Endothelial cell of umbilical vein (primary cell): ENCODE data around the gene FBXL14. TPM values are rescaled to one million over a fixed set of nuclear protein-coding genes. Genes with fewer than 3 reads are reported as not detected.

Experiments
- BruUV-seq: library from RNA; stranded (reverse); fragments of 400-500 nt; replicated peaks from 2 replicates; lab custom pipeline; 2021; lab: Mats Ljungman, UMichigan
- CTCF ChIA-PET: fragments of 300-600, 350-600 bp; sonication (Branson Sonifier 250); formaldehyde crosslinking; loops from one replicate; lab custom pipeline; 2021; ENCODE audit warnings: antibody characterized with exemption, inconsistent platforms; lab: Charles Lee
- POLR2A ChIA-PET: fragments of 300-600, 350-600 bp; sonication (Branson Sonifier 250); formaldehyde crosslinking; loops from one replicate; lab custom pipeline; 2021; ENCODE audit warnings: antibody characterized with exemption, inconsistent platforms; lab: Charles Lee
- DNase-seq: peaks from one replicate; pipeline ENCODE4 v3.0.0-alpha.2; 2011; ENCODE audit warnings: low read depth, low spot score
- FAIRE-seq: peaks from 2 replicates; lab custom pipeline; 2011; peaks lifted over from hg19 to GRCh38; lab: Jason Lieb, UNC
- H2AFZ ChIP-seq: 2 replicates; pipeline ENCODE4 v1.6.0; 2012; ENCODE audit warnings: low read depth, low read length, control low read depth, inconsistent platforms
- H3K27ac ChIP-seq: 2 replicates; pipeline ENCODE4 v1.5.1; 2011; ENCODE audit warnings: low read depth, mild to moderate bottlenecking, control low read depth, low read length, moderate library complexity; ENCODE audit not compliant: insufficient read depth
- H3K27me3 ChIP-seq, 2 experiments: 2 replicates each; pipeline versions ENCODE4 v1.6.0 to v1.6.1; 2011; ENCODE audit warnings: low read length in 2 of 2, mixed read lengths in 1 of 2; ENCODE audit not compliant: control insufficient read depth in 2 of 2, insufficient read depth in 2 of 2
- H3K36me3 ChIP-seq, 2 experiments: 2 replicates in 1 of 2; 3 replicates in 1 of 2; pipeline ENCODE4 v1.5.1; 2011; ENCODE audit warnings: low read length in 2 of 2, mild to moderate bottlenecking in 1 of 2, moderate library complexity in 1 of 2; ENCODE audit not compliant: control insufficient read depth in 2 of 2, insufficient read depth in 2 of 2; ENCODE audit errors: extremely low read depth in 1 of 2
- H3K4me1 ChIP-seq: 3 replicates; pipeline ENCODE4 v1.5.1; 2011; ENCODE audit warnings: mild to moderate bottlenecking, low read length; ENCODE audit not compliant: control insufficient read depth, insufficient read depth; ENCODE audit errors: extremely low read depth
- H3K4me2 ChIP-seq: 2 replicates; pipeline ENCODE4 v1.6.1; 2011; ENCODE audit warnings: low read length, control low read depth, mixed read lengths; ENCODE audit not compliant: insufficient read depth
- H3K4me3 ChIP-seq, 3 experiments: fragments of 200-600 bp in 1 of 3; sonication (generic), shearing (Covaris generic) in 1 of 3; replicated peaks in 1 of 3; 2 replicates each; pipeline ENCODE4 v1.5.1; 2011 to 2016; ENCODE audit warnings: control low read depth in 3 of 3, low read length in 3 of 3, mild to moderate bottlenecking in 2 of 3, inconsistent platforms in 1 of 3, low read depth in 1 of 3, moderate library complexity in 1 of 3; ENCODE audit not compliant: insufficient read depth in 1 of 3
- H3K79me2 ChIP-seq: 2 replicates; pipeline ENCODE4 v1.6.0; 2012; ENCODE audit warnings: low read length, inconsistent platforms; ENCODE audit not compliant: control insufficient read depth, insufficient read depth
- H3K9ac ChIP-seq: replicated peaks from 2 replicates; pipeline ENCODE3; 2011; ENCODE audit warnings: low read length, control low read depth; ENCODE audit not compliant: insufficient read depth; ENCODE audit errors: extremely low read depth
- H3K9me1 ChIP-seq: replicated peaks from 3 replicates; pipeline ENCODE4 v1.6.0; 2011; ENCODE audit warnings: mild to moderate bottlenecking, low read length; ENCODE audit not compliant: control insufficient read depth, insufficient read depth; ENCODE audit errors: extremely low read depth
- H3K9me3 ChIP-seq: replicated peaks from 2 replicates; pipeline ENCODE4 v1.5.1; 2012; ENCODE audit warnings: low read length, inconsistent platforms; ENCODE audit not compliant: control insufficient read depth, insufficient read depth
- H4K20me1 ChIP-seq: replicated peaks from 2 replicates; pipeline ENCODE3; 2011; ENCODE audit warnings: mild to moderate bottlenecking, low read length; ENCODE audit not compliant: control insufficient read depth, insufficient read depth; ENCODE audit errors: extremely low read depth
- EZH2 ChIP-seq: IDR thresholded peaks from 2 replicates; pipeline ENCODE4 v1.6.1; 2012; ENCODE audit warnings: borderline replicate concordance, low read depth, mild to moderate bottlenecking, moderate library complexity, low read length, inconsistent platforms; ENCODE audit not compliant: severe bottlenecking
- FOS ChIP-seq: IDR thresholded peaks from 2 replicates; pipeline ENCODE4 v1.6.1; 2011; ENCODE audit warnings: mild to moderate bottlenecking, low read length, moderate library complexity, borderline replicate concordance; ENCODE audit not compliant: insufficient read depth
- GATA2 ChIP-seq: IDR thresholded peaks from 2 replicates; pipeline ENCODE4 v1.7.0; 2011; ENCODE audit warnings: low read depth, mild to moderate bottlenecking, moderate library complexity, mixed read lengths, low read length; ENCODE audit not compliant: insufficient read length, insufficient read depth
- JUN ChIP-seq: IDR thresholded peaks from 2 replicates; pipeline ENCODE4 v1.6.1; 2011; ENCODE audit warnings: borderline replicate concordance, low read depth; ENCODE audit not compliant: insufficient read length, insufficient read depth
- MYC ChIP-seq: IDR thresholded peaks from one replicate; pipeline ENCODE4 v1.6.1; 2011; ENCODE audit warnings: mild to moderate bottlenecking, low read depth, low read length
- POLR2A ChIP-seq: IDR thresholded peaks from 2 replicates; pipeline ENCODE4 v1.6.1; 2012; ENCODE audit warnings: low read depth, mild to moderate bottlenecking, control low read depth, low read length
- POLR2AphosphoS5 ChIP-seq: IDR thresholded peaks from 2 replicates; pipeline ENCODE4 v1.6.1; 2012; ENCODE audit warnings: low read depth, mild to moderate bottlenecking, control low read depth, low read length, moderate library complexity; ENCODE audit not compliant: insufficient read depth
- dilution Hi-C: fragments of 300-500 bp; cut with MboI; formaldehyde crosslinking; loops from one replicate; pipeline ENCODE4 v1.15.0; 2019; ENCODE audit warnings: low sequenced_read_pairs; ENCODE audit not compliant: extremely low pct_ligation_motif_present
- intact Hi-C: fragments of 100-400 bp; cut with micrococcal nuclease; formaldehyde crosslinking; loops from one replicate; pipeline ENCODE4 v1.10.0; 2022
- polyA plus RNA-seq, 4 experiments: library from polyadenylated mRNA; depleted of rRNA in 3 of 4; stranded (reverse) in 3 of 4; unstranded in 1 of 4; fragments of >200 nt; gene quantifications; 2 replicates each; pipeline versions ENCODE4 v1.2.1 to v1.2.3, GENCODE V29; 2011 to 2012; ENCODE audit warnings: missing spikeins in 1 of 4
- total RNA-seq: library from RNA; stranded (reverse); gene quantifications from 2 replicates; pipeline ENCODE4 v1.2.3, GENCODE V29; 2021
- TF ChIP-seq, protein P1 (sequence below), 2 donors: IDR thresholded peaks; 1 replicate in 1 of 2; 2 replicates in 1 of 2; pipeline ENCODE4 v1.5.1; 2011; ENCODE audit warnings: low read length in 2 of 2, mild to moderate bottlenecking in 2 of 2, moderate library complexity in 2 of 2, control low read depth in 1 of 2, inconsistent platforms in 1 of 2, low read depth in 1 of 2; ENCODE audit not compliant: insufficient read depth in 1 of 2; ENCODE audit errors: extremely low read depth in 1 of 2
- TF ChIP-seq, protein P2 (sequence below): IDR thresholded peaks from 2 replicates; pipeline ENCODE4 v1.6.1; 2011; ENCODE audit not compliant: insufficient read depth, insufficient read length

FBXL14 gene
- total and polyA plus RNA-seq, 2 donors (not counting 3 experiments of a cell fraction or from before 2014, with no cell fraction given), result 11.3 to 15.7 TPM

DNA sequence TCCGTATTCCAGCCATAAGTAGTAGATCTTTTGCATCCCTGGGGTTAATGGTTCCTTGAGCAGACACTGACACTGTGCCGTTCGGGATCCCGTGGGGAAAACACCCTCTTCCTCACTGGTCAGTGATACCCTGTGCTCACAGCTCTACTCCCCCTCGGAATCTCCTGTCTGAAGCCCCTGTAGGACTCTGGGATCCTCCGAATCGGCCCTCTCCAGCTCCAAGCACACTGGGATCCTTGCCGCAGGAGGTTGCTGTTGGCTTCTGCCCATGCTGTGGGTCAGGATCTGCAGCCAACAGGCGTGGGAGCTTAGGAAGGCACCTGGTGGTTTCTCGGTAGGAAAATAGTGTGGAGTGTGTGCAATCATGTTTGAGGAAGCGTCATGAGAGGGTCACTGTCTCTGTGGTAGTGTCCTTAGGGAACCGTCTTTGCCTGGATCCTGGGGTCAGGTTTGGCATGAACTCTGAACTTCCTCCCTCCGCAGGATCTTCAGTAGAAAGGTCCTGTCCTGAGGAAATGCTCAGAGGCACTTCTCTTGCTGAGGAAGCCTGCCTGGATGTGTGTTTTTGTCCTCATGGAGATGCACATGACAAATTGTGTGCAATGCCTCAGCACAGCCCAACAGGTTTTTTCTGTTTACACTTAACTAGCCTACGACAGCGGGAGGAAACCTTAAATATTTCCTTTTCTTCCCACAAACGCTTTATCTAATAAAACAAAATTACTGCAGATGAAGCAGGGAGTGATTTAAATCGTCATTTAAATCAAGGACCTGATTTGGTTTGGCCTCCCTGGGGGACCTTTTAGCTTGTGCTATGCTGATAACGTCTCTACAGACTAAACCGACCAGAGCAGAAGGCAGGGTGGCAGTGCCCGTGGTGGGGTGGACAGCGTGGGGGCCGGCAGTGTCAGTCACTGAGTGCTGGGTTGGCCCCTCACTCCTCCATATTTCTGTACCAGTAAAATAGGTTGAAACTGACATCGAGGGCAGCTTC lies 18.7 kb downstream of the FBXL14 start:
- ChIA-PET CTCF (interaction anchor here (0.9 to 12.7 kb wide), 8 partner anchors 8 to 483 kb away, joined by 3 to 469 read pairs (median 4); partner anchors contain the start of gene FBXL14), POLR2A (no interaction called here)
- intact Hi-C loops, result no loop called here
- H2AFZ ChIP-seq, result no peak overlapping the region
- H3K27ac ChIP-seq, result no peak overlapping the region
- no peaks in the 10 kb centered on the region for H4K20me1 ChIP-seq
- FAIRE-seq (no peak), DNase-seq (no peak)
- H3K9ac ChIP-seq, result no peak overlapping the region
- dilution Hi-C loops, result no loop called here
- BruUV-seq, result no TSS peak
- no peak overlapping the region for H3K4me2 ChIP-seq
- peaks cover 4% of the 10 kb centered on the region for H3K4me1 ChIP-seq
- TF ChIP-seq EZH2 (no peak), GATA2 (no peak), FOS (no peak), MYC (no peak), POLR2A (no peak), POLR2AphosphoS5 (no peak), JUN (no peak)
- TF ChIP-seq, protein P1, sequence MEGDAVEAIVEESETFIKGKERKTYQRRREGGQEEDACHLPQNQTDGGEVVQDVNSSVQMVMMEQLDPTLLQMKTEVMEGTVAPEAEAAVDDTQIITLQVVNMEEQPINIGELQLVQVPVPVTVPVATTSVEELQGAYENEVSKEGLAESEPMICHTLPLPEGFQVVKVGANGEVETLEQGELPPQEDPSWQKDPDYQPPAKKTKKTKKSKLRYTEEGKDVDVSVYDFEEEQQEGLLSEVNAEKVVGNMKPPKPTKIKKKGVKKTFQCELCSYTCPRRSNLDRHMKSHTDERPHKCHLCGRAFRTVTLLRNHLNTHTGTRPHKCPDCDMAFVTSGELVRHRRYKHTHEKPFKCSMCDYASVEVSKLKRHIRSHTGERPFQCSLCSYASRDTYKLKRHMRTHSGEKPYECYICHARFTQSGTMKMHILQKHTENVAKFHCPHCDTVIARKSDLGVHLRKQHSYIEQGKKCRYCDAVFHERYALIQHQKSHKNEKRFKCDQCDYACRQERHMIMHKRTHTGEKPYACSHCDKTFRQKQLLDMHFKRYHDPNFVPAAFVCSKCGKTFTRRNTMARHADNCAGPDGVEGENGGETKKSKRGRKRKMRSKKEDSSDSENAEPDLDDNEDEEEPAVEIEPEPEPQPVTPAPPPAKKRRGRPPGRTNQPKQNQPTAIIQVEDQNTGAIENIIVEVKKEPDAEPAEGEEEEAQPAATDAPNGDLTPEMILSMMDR (IDR thresholded peaks at IDR 0.05; ENCODE audit: extremely low read depth in 1 of 2, insufficient read depth in 1 of 2, low read depth in 1 of 2, low read length in 2 of 2), result no peak
- TF ChIP-seq, protein P2, sequence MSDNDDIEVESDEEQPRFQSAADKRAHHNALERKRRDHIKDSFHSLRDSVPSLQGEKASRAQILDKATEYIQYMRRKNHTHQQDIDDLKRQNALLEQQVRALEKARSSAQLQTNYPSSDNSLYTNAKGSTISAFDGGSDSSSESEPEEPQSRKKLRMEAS, result no peak
- peaks cover 12 to 20% of the 10 kb centered on the region in 2 experiments for H3K27me3 ChIP-seq
- H3K36me3 ChIP-seq, result no peaks in the 10 kb centered on the region
- H3K9me3 ChIP-seq, result no peaks in the 10 kb centered on the region
- no peak overlapping the region for H3K4me3 ChIP-seq
- no peaks in the 10 kb centered on the region for H3K9me1 ChIP-seq
- H3K79me2 ChIP-seq, result no peaks in the 10 kb centered on the region
